PC-3 (cell line): ENCODE data around the gene NFYB. TPM values are rescaled to one million over a fixed set of nuclear protein-coding genes. Genes with fewer than 3 reads are reported as not detected.

Source experiments
- ATAC-seq: fragments of 200-7000 bp; cut with Tn5 transposase; 2 replicates; pipeline ENCODE4 v1.9.1; 2020; ENCODE audit warnings: mild to moderate bottlenecking, moderate library complexity
- BruUV-seq: library from RNA; stranded (reverse); fragments of 400-500 nt; replicated peaks from 2 replicates; lab custom pipeline; 2021; lab: Mats Ljungman, UMichigan
- CTCF ChIA-PET: fragments of 300-600 bp; sonication (Branson Sonifier 250); formaldehyde crosslinking; loops from one replicate; lab custom pipeline; 2022; ENCODE audit warnings: antibody characterized with exemption; lab: Charles Lee
- POLR2A ChIA-PET: fragments of 300-600 bp; sonication (Branson Sonifier 250); formaldehyde crosslinking; loops from one replicate; lab custom pipeline; 2022; ENCODE audit warnings: antibody characterized with exemption; ENCODE audit not compliant: unreplicated experiment; lab: Charles Lee
- DNase-seq: peaks from one replicate; pipeline ENCODE4 v3.0.0-alpha.2; 2015
- H2AFZ ChIP-seq: fragments of 300-600 bp; sonication (generic); 2 replicates; pipeline ENCODE4 v1.6.0; 2016; ENCODE audit warnings: antibody characterized with exemption, low read length
- H3F3A ChIP-seq: fragments of 300-600 bp; sonication (generic); one replicate; pipeline ENCODE4 v1.6.0; 2017; ENCODE audit warnings: antibody characterized with exemption, low read length, control low read depth, mild to moderate bottlenecking; ENCODE audit not compliant: unreplicated experiment
- H3K27ac ChIP-seq: fragments of 300-600 bp; sonication (generic); 2 replicates; pipeline ENCODE4 v1.5.1; 2016; ENCODE audit warnings: mild to moderate bottlenecking, low read length
- H3K27me3 ChIP-seq: fragments of 300-600 bp; sonication (generic); 2 replicates; pipeline ENCODE4 v1.6.1; 2016; ENCODE audit warnings: low read length, mixed read lengths
- H3K36me3 ChIP-seq: fragments of 300-600 bp; sonication (generic); 2 replicates; pipeline ENCODE4 v1.6.1; 2016; ENCODE audit warnings: low read depth, mixed run types, low read length, mixed read lengths
- H3K4me1 ChIP-seq: fragments of 300-600 bp; sonication (generic); 2 replicates; pipeline ENCODE4 v1.5.1; 2016; ENCODE audit warnings: low read length; ENCODE audit not compliant: insufficient read depth
- H3K4me2 ChIP-seq: fragments of 300-600 bp; sonication (generic); 2 replicates; pipeline ENCODE4 v1.6.0; 2016; ENCODE audit warnings: low read length
- H3K4me3 ChIP-seq: fragments of 300-600 bp; sonication (generic); 2 replicates; pipeline ENCODE4 v1.5.1; 2016; ENCODE audit warnings: mild to moderate bottlenecking, low read length, mixed read lengths
- H3K79me2 ChIP-seq: fragments of 300-600 bp; sonication (generic); 2 replicates; pipeline ENCODE4 v1.6.1; 2017; ENCODE audit warnings: low read length, mixed read lengths
- H3K9ac ChIP-seq: fragments of 300-600 bp; sonication (generic); 2 replicates; pipeline ENCODE4 v1.6.0; 2016; ENCODE audit warnings: mild to moderate bottlenecking, low read length
- H3K9me2 ChIP-seq: fragments of 300-600 bp; sonication (generic); replicated peaks from 2 replicates; pipeline ENCODE4 v1.6.1; 2016; ENCODE audit warnings: mixed run types, low read length, mixed read lengths
- H3K9me3 ChIP-seq: fragments of 300-600 bp; sonication (generic); 2 replicates; pipeline ENCODE4 v1.6.1; 2016; ENCODE audit warnings: low read length, mixed read lengths
- H4K20me1 ChIP-seq: fragments of 300-600 bp; sonication (generic); 2 replicates; pipeline ENCODE4 v1.6.1; 2016; ENCODE audit warnings: low read length, mixed read lengths
- CTCF ChIP-seq: fragments of 300-600 bp; sonication (generic); conservative IDR thresholded peaks from 2 replicates; pipeline ENCODE4 v1.5.1; 2017; ENCODE audit warnings: antibody characterized with exemption, low read depth, mild to moderate bottlenecking, low read length
- EZH2 ChIP-seq: fragments of 300-600 bp; sonication (generic); IDR thresholded peaks from one replicate; pipeline ENCODE4 v1.6.1; 2017; ENCODE audit warnings: antibody characterized with exemption, mild to moderate bottlenecking, low read length; ENCODE audit not compliant: unreplicated experiment
- EZH2phosphoT487 ChIP-seq: fragments of 300-600 bp; sonication (generic); IDR thresholded peaks from 2 replicates; pipeline ENCODE4 v1.6.1; 2018; ENCODE audit warnings: mild to moderate bottlenecking, antibody characterized with exemption, low read length, borderline replicate concordance
- intact Hi-C: fragments of 100-400 bp; cut with micrococcal nuclease; formaldehyde crosslinking; loops from 2 replicates; pipeline ENCODE4 v1.9.0; 2023
- total RNA-seq: library from RNA; depleted of rRNA; stranded (reverse); fragments of >200 nt; gene quantifications from 2 replicates; pipeline ENCODE4 v1.2.3, GENCODE V29; 2014

NFYB gene
- total RNA-seq, 1 experiment from 2014 or later = 20.6 TPM

GRCh38 chr12:104083769-104084475 is 54.1 kb downstream of the NFYB start:
- CTCF ChIA-PET = no interaction called here
- H3K79me2 ChIP-seq = no peaks in the 10 kb centered on the region
- no peaks in the 10 kb centered on the region for H3K9me2 ChIP-seq
- H3K4me1 ChIP-seq = no peaks in the 10 kb centered on the region
- H3F3A ChIP-seq = no peaks in the 10 kb centered on the region
- no TSS peak for BruUV-seq
- no peaks in the 10 kb centered on the region for H3K27me3 ChIP-seq
- TF ChIP-seq EZH2 (no peak), EZH2phosphoT487 (no peak), CTCF (no peak)
- intact Hi-C loops = no loop called here
- no peak for ATAC-seq
- H3K27ac ChIP-seq = no peak overlapping the region
- H3K36me3 ChIP-seq = peaks cover 18% of the 10 kb centered on the region; the same call in 1 of the 2 replicates
- no peak for DNase-seq
- H2AFZ ChIP-seq = no peak overlapping the region
- no peak overlapping the region for H3K4me3 ChIP-seq
- POLR2A ChIA-PET = no interaction called here
- H3K9ac ChIP-seq = no peak overlapping the region
- H4K20me1 ChIP-seq = no peaks in the 10 kb centered on the region
- H3K9me3 ChIP-seq = no peaks in the 10 kb centered on the region
- H3K4me2 ChIP-seq = no peak overlapping the region

GRCh38 chr12:104080764-104081163 is 57.2 kb downstream of the NFYB start:
- no peak overlapping the region for H3K4me3 ChIP-seq
- no TSS peak for BruUV-seq
- POLR2A ChIA-PET = no interaction called here
- no peaks in the 10 kb centered on the region for H3K27me3 ChIP-seq
- TF ChIP-seq CTCF = no peak
- no peak for TF ChIP-seq EZH2
- no peak for TF ChIP-seq EZH2phosphoT487
- H3K9me3 ChIP-seq = no peaks in the 10 kb centered on the region
- no peak overlapping the region for H3K27ac ChIP-seq
- no peaks in the 10 kb centered on the region for H4K20me1 ChIP-seq
- no peak overlapping the region for H3K4me2 ChIP-seq
- no peaks in the 10 kb centered on the region for H3K4me1 ChIP-seq
- no peak overlapping the region for H3K9ac ChIP-seq
- H3K36me3 ChIP-seq = peaks cover 14% of the 10 kb centered on the region; the same call in 1 of the 2 replicates
- H2AFZ ChIP-seq = no peak overlapping the region
- DNase-seq (no peak), ATAC-seq (no peak)
- no peaks in the 10 kb centered on the region for H3K79me2 ChIP-seq
- CTCF ChIA-PET = no interaction called here
- intact Hi-C loops = no loop called here
- H3K9me2 ChIP-seq = no peaks in the 10 kb centered on the region
- H3F3A ChIP-seq = no peaks in the 10 kb centered on the region

- CTCF ChIA-PET = no interaction called here
- BruUV-seq = no TSS peak
- H4K20me1 ChIP-seq = no peaks in the 10 kb centered on the region
Measured at GRCh38 chr12:104079024-104079423, 59.0 kb downstream of the NFYB start.

More at GRCh38 chr12:104079024-104079423, 59.0 kb downstream of the NFYB start:
- no peak overlapping the region for H2AFZ ChIP-seq
- POLR2A ChIA-PET = interaction anchor here (0.6 kb wide), 1 partner anchor 115 kb away, joined by 3 read pairs; no protein-coding TSS in a partner anchor
- no peaks in the 10 kb centered on the region for H3K79me2 ChIP-seq
- H3K4me3 ChIP-seq = no peak overlapping the region
- no peak overlapping the region for H3K27ac ChIP-seq
- H3K4me1 ChIP-seq = no peaks in the 10 kb centered on the region
- no peaks in the 10 kb centered on the region for H3F3A ChIP-seq
- H3K9me3 ChIP-seq = no peaks in the 10 kb centered on the region
- H3K9me2 ChIP-seq = no peaks in the 10 kb centered on the region
- ATAC-seq (no peak), DNase-seq (no peak)
- intact Hi-C loops = no loop called here
- H3K4me2 ChIP-seq = no peak overlapping the region
- H3K27me3 ChIP-seq = no peaks in the 10 kb centered on the region
- TF ChIP-seq CTCF = no peak
- TF ChIP-seq EZH2phosphoT487 = no peak
- no peak for TF ChIP-seq EZH2
- peaks cover 14% of the 10 kb centered on the region; the same call in 1 of the 2 replicates for H3K36me3 ChIP-seq
- H3K9ac ChIP-seq = no peak overlapping the region
